T-helper 2 cell treated with Interferon-gamma antibody and Interleukin-4, amounts not matched to agents 100 ng/mL and 5 ng/mL, for 36 hours (primary cell): ENCODE data around the gene TEX48. TPM values are rescaled to one million over a fixed set of nuclear protein-coding genes. Genes with fewer than 3 reads are reported as not detected.

Experiments
- intact Hi-C: fragments of 100-400 bp; cut with micrococcal nuclease; formaldehyde crosslinking; loops from one replicate; pipeline ENCODE4 v1.15.1; 2023
- total RNA-seq: library from RNA; stranded (reverse); gene quantifications from 2 replicates; pipeline ENCODE4 v1.2.3, GENCODE V29; 2022

TEX48 gene
- total RNA-seq, 1 donor from 2014 or later, result not detected

- intact Hi-C loops, result no loop called here
Observed at GRCh38 chr9:114626415-114627020, 55.5 kb downstream of the TEX48 start.

- intact Hi-C loops, result no loop called here
Observed at GRCh38 chr9:114624677-114625076, 57.3 kb downstream of the TEX48 start.

GRCh38 chr9:114621975-114622609 lies 59.9 kb downstream of the TEX48 start:
- intact Hi-C loops, result no loop called here

GRCh38 chr9:114621561-114621960 lies 60.4 kb downstream of the TEX48 start:
- intact Hi-C loops, result no loop called here

- intact Hi-C loops, result no loop called here
Observed at GRCh38 chr9:114619191-114619761, 62.7 kb downstream of the TEX48 start.

- intact Hi-C loops, result no loop called here
Observed at GRCh38 chr9:114616684-114617520, 65.1 kb downstream of the TEX48 start.

Other genes starting within 250 kb of the TEX48 start
- 0.39 and 0.52 TPM in 2 replicates for gene WHRN, start 176.7 kb downstream of the TEX48 start, total RNA-seq
- gene ATP6V1G1, start 94.4 kb downstream of the TEX48 start, total RNA-seq, result 76.6 and 77.6 TPM in 2 replicates
- gene TMEM268, start 70.9 kb downstream of the TEX48 start, total RNA-seq, result 17.0 and 17.5 TPM in 2 replicates
- gene TEX53, start 24.4 kb downstream of the TEX48 start, total RNA-seq, result not detected in 2 replicates
- 0.64 and 0.73 TPM in 2 replicates for gene TNFSF15, start 123.8 kb upstream of the TEX48 start, total RNA-seq
- gene TNFSF8, start 248.4 kb upstream of the TEX48 start, total RNA-seq, result 48.5 and 51.1 TPM in 2 replicates